Breast epithelium (tissue), 3 donors: ENCODE measurements around the gene NKX2-4.

Experiments used
- POLR2A ChIP-seq: fragments of 450-650 bp; IDR thresholded peaks from one replicate; pipeline ENCODE4 v1.6.1; 2016; ENCODE audit warnings: antibody characterized with exemption, mild to moderate bottlenecking, moderate library complexity
- TF ChIP-seq, protein P1 (sequence below), 3 donors: fragments of 450-650 bp; IDR thresholded peaks; one replicate each; pipeline ENCODE4 v1.5.1; 2016 to 2017; ENCODE audit warnings: antibody characterized with exemption in 3 of 3, mild to moderate bottlenecking in 3 of 3, moderate library complexity in 3 of 3

DNA sequence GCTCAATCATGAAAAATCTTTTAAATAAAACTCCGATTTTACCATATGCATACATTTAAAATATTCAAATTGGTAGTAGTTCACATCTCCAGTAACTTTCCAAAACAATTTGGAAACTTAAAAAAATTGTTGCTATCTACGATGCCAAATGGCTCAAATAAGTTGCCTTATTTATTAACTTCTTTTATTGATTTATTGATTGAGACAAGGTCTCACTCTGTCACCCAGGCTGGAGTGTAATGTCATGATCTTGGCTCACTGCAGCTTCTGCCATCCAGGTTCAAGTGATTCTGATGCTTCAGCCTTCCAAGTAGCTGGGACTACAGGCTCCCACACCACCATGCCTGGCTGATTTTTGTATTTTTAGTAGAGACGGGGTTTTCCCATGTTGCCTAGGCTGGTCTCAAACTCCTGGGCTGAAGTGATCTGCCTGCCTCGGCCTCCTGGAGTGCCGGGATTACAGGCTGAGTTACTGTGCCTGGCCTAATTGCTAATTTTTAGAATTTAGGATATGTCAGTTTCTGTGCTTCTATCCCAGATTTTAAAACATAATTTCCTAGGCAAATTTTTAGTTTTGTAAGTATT lies 12.9 kb downstream of the NKX2-4 start:
- TF ChIP-seq, protein P1, sequence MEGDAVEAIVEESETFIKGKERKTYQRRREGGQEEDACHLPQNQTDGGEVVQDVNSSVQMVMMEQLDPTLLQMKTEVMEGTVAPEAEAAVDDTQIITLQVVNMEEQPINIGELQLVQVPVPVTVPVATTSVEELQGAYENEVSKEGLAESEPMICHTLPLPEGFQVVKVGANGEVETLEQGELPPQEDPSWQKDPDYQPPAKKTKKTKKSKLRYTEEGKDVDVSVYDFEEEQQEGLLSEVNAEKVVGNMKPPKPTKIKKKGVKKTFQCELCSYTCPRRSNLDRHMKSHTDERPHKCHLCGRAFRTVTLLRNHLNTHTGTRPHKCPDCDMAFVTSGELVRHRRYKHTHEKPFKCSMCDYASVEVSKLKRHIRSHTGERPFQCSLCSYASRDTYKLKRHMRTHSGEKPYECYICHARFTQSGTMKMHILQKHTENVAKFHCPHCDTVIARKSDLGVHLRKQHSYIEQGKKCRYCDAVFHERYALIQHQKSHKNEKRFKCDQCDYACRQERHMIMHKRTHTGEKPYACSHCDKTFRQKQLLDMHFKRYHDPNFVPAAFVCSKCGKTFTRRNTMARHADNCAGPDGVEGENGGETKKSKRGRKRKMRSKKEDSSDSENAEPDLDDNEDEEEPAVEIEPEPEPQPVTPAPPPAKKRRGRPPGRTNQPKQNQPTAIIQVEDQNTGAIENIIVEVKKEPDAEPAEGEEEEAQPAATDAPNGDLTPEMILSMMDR (IDR thresholded peaks at IDR 0.05) = no peak
- no peak for TF ChIP-seq POLR2A
